Fibroblast of skin of left quadriceps (primary cell): Measurements from ENCODE around the gene PGM5.

Experiments used
- DNase-seq, 2 experiments: peaks; one replicate each; pipeline ENCODE4 v3.0.0-alpha.2; 2013; ENCODE audit warnings: low read depth in 2 of 2

The PGM5 gene

GRCh38 chr9:68536876-68537615 is 180.6 kb downstream of the PGM5 start:
- DNase-seq: no peak

- no peak for DNase-seq
Observed at GRCh38 chr9:68537616-68537880, 181.1 kb downstream of the PGM5 start.

- DNase-seq: no peak
Observed at GRCh38 chr9:68538200-68538599, 181.8 kb downstream of the PGM5 start.

GRCh38 chr9:68540712-68541535 is 184.5 kb downstream of the PGM5 start, which contains the start of gene TMEM252:
TSS of gene TMEM252 (minus strand) at chr9:68540883. CDS start at chr9:68540814, 69 bp downstream.
- DNase-seq: no peak

GRCh38 chr9:68541568-68541967 is 185.2 kb downstream of the PGM5 start:
- no peak for DNase-seq

- DNase-seq: no peak
Observed at GRCh38 chr9:68545033-68545705, 188.8 kb downstream of the PGM5 start.

- DNase-seq: no peak
Observed at GRCh38 chr9:68546596-68547390, 190.4 kb downstream of the PGM5 start.

GRCh38 chr9:68547417-68547816 is 191.0 kb downstream of the PGM5 start:
- DNase-seq: no peak

- DNase-seq: no peak
Observed at GRCh38 chr9:68548241-68548640, 191.8 kb downstream of the PGM5 start.

- no peak for DNase-seq
Observed at GRCh38 chr9:68551191-68551590, 194.8 kb downstream of the PGM5 start.

GRCh38 chr9:68552700-68553476 is 196.5 kb downstream of the PGM5 start:
- peak in 1 of 2 experiments; percentile 8 for DNase-seq

GRCh38 chr9:68555437-68556150 is 199.2 kb downstream of the PGM5 start:
- DNase-seq: no peak

- no peak for DNase-seq
Observed at GRCh38 chr9:68558545-68558944, 202.1 kb downstream of the PGM5 start.

- DNase-seq: no peak
Observed at GRCh38 chr9:68560071-68560844, 203.8 kb downstream of the PGM5 start.

GRCh38 chr9:68562461-68562860 is 206.1 kb downstream of the PGM5 start:
- no peak for DNase-seq

- DNase-seq: no peak
Observed at GRCh38 chr9:68567565-68567964, 211.2 kb downstream of the PGM5 start.

- no peak for DNase-seq
Observed at GRCh38 chr9:68574150-68574549, 217.7 kb downstream of the PGM5 start.

GRCh38 chr9:68575817-68576216 is 219.4 kb downstream of the PGM5 start:
- no peak for DNase-seq

GRCh38 chr9:68577774-68578591 is 221.6 kb downstream of the PGM5 start:
- no peak for DNase-seq
